ENCODE results near the gene RELB.
"Not testable (repeated sequence)": the region's sequence is repeated elsewhere in the genome, so short reads cannot be mapped to it uniquely, and the experiment has no call there.

DNA sequence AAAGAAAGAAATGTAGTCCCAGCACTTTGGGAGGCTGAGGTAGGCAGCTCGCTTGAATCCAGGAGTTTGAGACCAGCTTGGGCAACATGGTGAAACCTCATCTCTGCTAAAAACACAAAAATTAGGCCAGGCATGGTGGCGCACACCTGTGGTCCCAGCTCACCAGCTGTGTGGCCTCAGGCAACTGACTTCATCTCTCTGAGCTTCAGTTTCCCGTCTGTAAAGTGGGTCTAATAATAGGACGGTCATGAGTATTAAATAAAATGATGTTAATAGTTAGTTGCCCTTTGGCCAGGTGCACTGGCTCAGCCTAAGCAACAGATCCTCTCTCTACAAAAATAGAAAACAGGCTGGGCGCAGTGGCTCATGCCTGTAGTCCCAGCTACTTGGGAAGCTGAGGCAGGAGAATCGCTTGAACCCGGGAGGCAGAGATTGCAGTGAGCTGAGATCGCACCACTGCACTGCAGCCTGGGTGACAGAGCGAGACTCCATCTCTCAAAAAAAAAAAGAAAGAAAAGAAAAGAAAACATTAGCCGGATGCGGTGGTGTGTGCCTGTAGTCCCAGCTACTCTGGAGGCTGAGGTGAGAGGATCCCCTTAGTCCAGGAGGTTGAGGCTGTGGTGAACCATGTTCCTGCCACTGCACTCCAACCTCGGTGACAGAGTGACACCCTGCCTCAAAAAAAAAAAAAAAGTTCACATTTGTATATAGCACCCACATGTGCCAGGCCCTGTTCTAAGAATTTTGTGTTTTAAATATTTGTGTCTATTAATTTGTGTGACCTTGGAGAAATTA lies 1.9 kb upstream of the RELB start:
- TF ChIP-seq POLR2AphosphoS5, CTCF (IDR thresholded peaks at IDR 0.05): not testable (repeated sequence)

Data from prostate gland (tissue), 2 donors.